Measurements from ENCODE around the gene SLC6A20.

SLC6A20 gene

DNA sequence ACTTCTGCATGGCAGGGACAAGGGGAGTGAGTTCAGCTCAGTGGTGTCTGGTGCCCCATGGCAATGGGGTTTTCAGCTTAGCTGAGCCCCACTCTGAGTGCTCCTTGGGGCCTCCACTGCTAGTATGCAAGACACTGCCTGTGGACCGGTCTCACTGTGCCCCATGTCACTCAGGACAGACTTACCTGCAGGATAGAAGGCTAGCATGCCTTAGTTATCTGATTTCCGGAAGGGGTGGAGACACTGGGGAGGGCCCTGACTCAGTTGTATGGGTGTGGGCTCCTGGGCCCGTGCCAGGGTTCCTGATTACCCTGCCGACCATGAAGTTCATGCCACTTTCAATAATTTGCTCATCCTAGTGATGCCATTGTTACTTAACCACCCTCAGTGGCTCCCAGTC is 4.3 kb upstream of the SLC6A20 start:
- no peak for DNase-seq (ENCODE audit: extremely low spot score)

DNA sequence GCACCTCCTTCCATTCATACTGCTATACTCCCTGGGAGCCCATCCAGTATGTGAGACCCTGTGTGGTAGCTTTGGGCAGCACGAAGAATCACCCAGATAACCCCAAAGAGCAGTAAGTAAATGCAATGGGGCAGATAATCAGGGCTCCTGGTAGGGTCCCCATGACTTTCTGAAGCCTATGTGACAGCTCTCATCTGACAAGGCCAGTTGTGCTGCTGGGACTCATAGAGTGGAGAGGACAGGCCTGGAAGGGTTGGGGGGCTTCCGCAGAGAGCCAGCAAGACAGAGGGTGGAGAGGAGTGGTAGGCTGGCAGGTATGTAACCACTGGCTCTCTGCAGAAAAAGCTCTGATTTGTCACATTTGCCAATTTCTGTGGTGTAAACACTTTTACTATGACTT is 3.2 kb upstream of the SLC6A20 start:
- no peak for TF ChIP-seq ELF4 (IDR thresholded peaks at IDR 0.05)
- no peak for TF ChIP-seq FOXM1 (IDR thresholded peaks at IDR 0.05; ENCODE audit: borderline replicate concordance)
- CTCF ChIA-PET = no interaction called here
- POLR2A ChIA-PET = no interaction called here
- no peak for DNase-seq (ENCODE audit: extremely low spot score)

More for the DNA sequence above, 4.3 kb upstream of the SLC6A20 start:
- ChIA-PET CTCF (no interaction called here), POLR2A (no interaction called here)
- TF ChIP-seq SP1 (IDR thresholded peaks at IDR 0.05) (no peak), BHLHE40 (IDR thresholded peaks at IDR 0.05; ENCODE audit: borderline replicate concordance) (no peak), NFRKB (IDR thresholded peaks at IDR 0.05) (no peak), ELF4 (IDR thresholded peaks at IDR 0.05) (no peak), L3MBTL2 (conservative IDR thresholded peaks at IDR 0.05) (no peak), SUZ12 (IDR thresholded peaks at IDR 0.05) (no peak), CTBP1 (IDR thresholded peaks at IDR 0.05; ENCODE audit: borderline replicate concordance) (no peak), FOXK2 (IDR thresholded peaks at IDR 0.05) (no peak)

DNA sequence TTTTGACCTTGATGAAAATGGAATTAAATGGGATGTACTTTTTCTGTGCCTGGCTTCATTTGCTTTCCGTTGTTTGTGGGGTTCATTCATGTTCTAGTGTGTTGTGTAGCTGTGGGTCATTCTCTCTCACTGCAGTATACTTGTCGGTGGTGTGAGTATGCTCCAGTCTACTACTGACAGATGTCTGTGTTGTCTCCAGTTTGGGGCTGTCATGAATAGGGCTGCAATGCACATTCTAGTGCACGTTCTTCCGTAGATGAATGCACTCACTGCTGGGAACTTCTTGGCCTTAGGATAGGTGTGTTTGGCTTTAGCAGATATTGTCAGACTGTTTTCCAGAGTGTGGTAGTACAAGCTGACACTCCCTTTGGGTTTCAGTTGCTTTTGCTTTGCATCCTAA is 1.7 kb upstream of the SLC6A20 start:
- no peak for TF ChIP-seq LEF1 (IDR thresholded peaks at IDR 0.05; ENCODE audit: borderline replicate concordance)
- TF ChIP-seq, protein P1, sequence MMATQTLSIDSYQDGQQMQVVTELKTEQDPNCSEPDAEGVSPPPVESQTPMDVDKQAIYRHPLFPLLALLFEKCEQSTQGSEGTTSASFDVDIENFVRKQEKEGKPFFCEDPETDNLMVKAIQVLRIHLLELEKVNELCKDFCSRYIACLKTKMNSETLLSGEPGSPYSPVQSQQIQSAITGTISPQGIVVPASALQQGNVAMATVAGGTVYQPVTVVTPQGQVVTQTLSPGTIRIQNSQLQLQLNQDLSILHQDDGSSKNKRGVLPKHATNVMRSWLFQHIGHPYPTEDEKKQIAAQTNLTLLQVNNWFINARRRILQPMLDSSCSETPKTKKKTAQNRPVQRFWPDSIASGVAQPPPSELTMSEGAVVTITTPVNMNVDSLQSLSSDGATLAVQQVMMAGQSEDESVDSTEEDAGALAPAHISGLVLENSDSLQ (IDR thresholded peaks at IDR 0.05) = no peak
- TF ChIP-seq TARDBP (IDR thresholded peaks at IDR 0.05) = no peak
- no peak for TF ChIP-seq FOXA1 (IDR thresholded peaks at IDR 0.05)
- TF ChIP-seq ARNT (IDR thresholded peaks at IDR 0.05) = no peak
- no peak for TF ChIP-seq CTBP1 (IDR thresholded peaks at IDR 0.05; ENCODE audit: borderline replicate concordance)
- TF ChIP-seq FOXK2 (IDR thresholded peaks at IDR 0.05) = no peak
- POLR2A ChIA-PET = no interaction called here
- DNase-seq (ENCODE audit: extremely low spot score) = no peak
- CTCF ChIA-PET = no interaction called here

DNA sequence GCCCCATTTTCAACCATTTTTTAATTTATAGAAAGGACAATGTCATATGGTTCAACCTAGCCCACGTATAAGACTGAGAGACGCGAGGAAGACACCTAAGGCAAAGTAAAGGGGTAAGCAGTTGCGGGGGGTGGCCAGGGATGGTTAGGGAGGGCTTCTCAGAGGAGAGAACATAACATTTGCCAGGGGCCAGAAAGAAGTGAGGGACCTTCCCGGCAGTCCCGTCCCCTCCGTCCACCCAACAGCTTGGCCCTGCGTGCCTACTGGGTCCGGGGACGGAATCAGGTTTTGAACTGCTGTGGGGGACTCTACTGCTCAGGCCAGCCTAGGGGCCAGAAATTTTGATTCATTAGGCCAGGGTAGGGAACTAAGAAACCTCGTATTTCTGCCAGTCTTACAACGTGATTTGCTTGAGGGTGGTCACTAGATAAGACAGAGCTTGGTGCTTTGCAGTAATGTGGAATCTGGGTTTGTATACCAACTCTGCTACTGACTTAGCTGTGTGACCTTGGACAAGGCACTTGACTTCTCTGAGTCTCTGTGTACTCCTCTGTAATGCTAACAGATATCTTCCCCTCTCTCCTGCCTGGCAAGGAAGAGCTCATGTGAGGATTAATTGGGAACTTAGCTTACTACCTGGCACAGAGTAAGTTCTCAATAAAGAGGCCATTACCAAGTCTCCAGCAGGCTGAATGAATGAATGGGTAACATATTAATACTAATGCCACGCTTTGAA is 734 bp upstream of the SLC6A20 start:
- no peak for TF ChIP-seq CTBP1 (IDR thresholded peaks at IDR 0.05; ENCODE audit: borderline replicate concordance)
- no peak for TF ChIP-seq ARNT (IDR thresholded peaks at IDR 0.05)
- no peak for TF ChIP-seq NFRKB (IDR thresholded peaks at IDR 0.05)
- no peak for TF ChIP-seq FOXK2 (IDR thresholded peaks at IDR 0.05)
- TF ChIP-seq SP1 (IDR thresholded peaks at IDR 0.05) = no peak
- TF ChIP-seq TARDBP (IDR thresholded peaks at IDR 0.05) = no peak
- no peak for TF ChIP-seq SUZ12 (IDR thresholded peaks at IDR 0.05)
- TF ChIP-seq, protein P1 (IDR thresholded peaks at IDR 0.05) = no peak
- no peak for TF ChIP-seq LEF1 (IDR thresholded peaks at IDR 0.05; ENCODE audit: borderline replicate concordance)
- TF ChIP-seq FOXM1 (IDR thresholded peaks at IDR 0.05; ENCODE audit: borderline replicate concordance) = no peak
- no peak for TF ChIP-seq FOXA1 (IDR thresholded peaks at IDR 0.05)
- no peak for TF ChIP-seq HDGF (IDR thresholded peaks at IDR 0.05; ENCODE audit: borderline replicate concordance)
- no peak for TF ChIP-seq ELF4 (IDR thresholded peaks at IDR 0.05)
- no peak for TF ChIP-seq BHLHE40 (IDR thresholded peaks at IDR 0.05; ENCODE audit: borderline replicate concordance)
- no peak for TF ChIP-seq L3MBTL2 (conservative IDR thresholded peaks at IDR 0.05)
- TF ChIP-seq ZNF384 (IDR thresholded peaks at IDR 0.05) = no peak
- DNase-seq (ENCODE audit: extremely low spot score) = no peak
- ChIA-PET POLR2A (no interaction called here), CTCF (interaction anchor here (0.5 kb wide), 1 partner anchor 109 kb away, joined by 3 read pairs; no protein-coding TSS in a partner anchor)

DNA sequence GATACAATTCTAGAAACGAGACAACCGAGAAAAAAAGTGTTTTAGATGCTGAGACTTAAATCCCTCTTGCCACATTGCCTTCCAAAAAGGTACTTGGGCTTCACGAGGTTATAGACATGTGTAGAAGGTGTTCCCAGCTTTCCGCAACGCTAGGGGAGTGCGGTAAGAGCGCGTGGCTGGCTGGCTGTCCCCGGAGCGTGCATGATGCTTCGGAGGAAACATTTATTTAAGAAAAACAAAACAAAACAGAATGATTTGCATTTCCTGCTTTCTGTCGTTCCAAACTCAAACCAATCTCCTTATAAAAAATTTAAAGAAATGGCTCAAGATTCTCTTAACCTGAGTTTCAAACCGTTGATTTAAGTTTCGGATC is 841 bp downstream of the SLC6A20 start:
- no peak for DNase-seq (ENCODE audit: extremely low spot score)
- CTCF ChIA-PET = no interaction called here
- POLR2A ChIA-PET = no interaction called here
- TF ChIP-seq CTBP1 (IDR thresholded peaks at IDR 0.05; ENCODE audit: borderline replicate concordance) (no peak), LEF1 (IDR thresholded peaks at IDR 0.05; ENCODE audit: borderline replicate concordance) (no peak), SUZ12 (IDR thresholded peaks at IDR 0.05) (no peak), FOXA1 (IDR thresholded peaks at IDR 0.05) (no peak), BHLHE40 (IDR thresholded peaks at IDR 0.05; ENCODE audit: borderline replicate concordance) (no peak), NFRKB (IDR thresholded peaks at IDR 0.05) (no peak), FOXK2 (IDR thresholded peaks at IDR 0.05) (no peak), SP1 (IDR thresholded peaks at IDR 0.05) (no peak), ARNT (IDR thresholded peaks at IDR 0.05) (no peak), TARDBP (IDR thresholded peaks at IDR 0.05) (no peak), ELF4 (IDR thresholded peaks at IDR 0.05) (no peak), L3MBTL2 (conservative IDR thresholded peaks at IDR 0.05) (no peak), HDGF (IDR thresholded peaks at IDR 0.05; ENCODE audit: borderline replicate concordance) (no peak), FOXM1 (IDR thresholded peaks at IDR 0.05; ENCODE audit: borderline replicate concordance) (no peak), ZNF384 (IDR thresholded peaks at IDR 0.05) (no peak)
- TF ChIP-seq, protein P1 (IDR thresholded peaks at IDR 0.05) = no peak

DNA sequence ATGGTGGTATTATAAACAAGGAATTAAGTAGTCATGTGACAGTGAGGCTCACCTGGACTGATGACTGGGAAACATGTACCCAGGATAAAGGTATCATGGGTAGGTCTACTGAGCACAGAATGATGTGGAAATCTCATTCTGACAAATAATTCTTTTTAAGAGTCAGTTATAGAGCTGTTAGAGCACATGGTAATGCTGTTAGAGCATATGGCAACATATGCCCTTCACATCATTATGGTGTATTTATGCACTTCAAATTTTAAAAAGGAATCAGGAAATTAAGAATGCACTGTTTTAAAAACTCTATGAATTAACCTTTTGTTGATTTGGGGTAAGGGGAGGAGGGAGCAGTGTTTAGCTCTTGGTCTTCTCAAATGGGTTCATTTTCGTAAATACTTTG is 1.7 kb downstream of the SLC6A20 start:
- DNase-seq (ENCODE audit: extremely low spot score) = no peak
- TF ChIP-seq TARDBP (IDR thresholded peaks at IDR 0.05) (no peak), SP1 (IDR thresholded peaks at IDR 0.05) (no peak), ELF4 (IDR thresholded peaks at IDR 0.05) (no peak), LEF1 (IDR thresholded peaks at IDR 0.05; ENCODE audit: borderline replicate concordance) (no peak), ZNF384 (IDR thresholded peaks at IDR 0.05) (no peak), HDGF (IDR thresholded peaks at IDR 0.05; ENCODE audit: borderline replicate concordance) (no peak), ARNT (IDR thresholded peaks at IDR 0.05) (no peak), NFRKB (IDR thresholded peaks at IDR 0.05) (no peak), FOXK2 (IDR thresholded peaks at IDR 0.05) (no peak), FOXM1 (IDR thresholded peaks at IDR 0.05; ENCODE audit: borderline replicate concordance) (no peak), L3MBTL2 (conservative IDR thresholded peaks at IDR 0.05) (no peak)
- TF ChIP-seq, protein P1 (IDR thresholded peaks at IDR 0.05) = no peak
- CTCF ChIA-PET = interaction anchor here (0.6 kb wide), 1 partner anchor 33 kb away, joined by 4 read pairs; no protein-coding TSS in a partner anchor
- POLR2A ChIA-PET = no interaction called here
